Central memory CD4-positive, alpha-beta T cell (primary cell): Measurements from ENCODE around the gene PHC3.
A peak's percentile ranks its signal among the peaks of the same experiment; 100 is the strongest.

Source experiments
- DNase-seq: peaks from one replicate; pipeline ENCODE4 v3.0.0; 2022

Gene PHC3

DNA sequence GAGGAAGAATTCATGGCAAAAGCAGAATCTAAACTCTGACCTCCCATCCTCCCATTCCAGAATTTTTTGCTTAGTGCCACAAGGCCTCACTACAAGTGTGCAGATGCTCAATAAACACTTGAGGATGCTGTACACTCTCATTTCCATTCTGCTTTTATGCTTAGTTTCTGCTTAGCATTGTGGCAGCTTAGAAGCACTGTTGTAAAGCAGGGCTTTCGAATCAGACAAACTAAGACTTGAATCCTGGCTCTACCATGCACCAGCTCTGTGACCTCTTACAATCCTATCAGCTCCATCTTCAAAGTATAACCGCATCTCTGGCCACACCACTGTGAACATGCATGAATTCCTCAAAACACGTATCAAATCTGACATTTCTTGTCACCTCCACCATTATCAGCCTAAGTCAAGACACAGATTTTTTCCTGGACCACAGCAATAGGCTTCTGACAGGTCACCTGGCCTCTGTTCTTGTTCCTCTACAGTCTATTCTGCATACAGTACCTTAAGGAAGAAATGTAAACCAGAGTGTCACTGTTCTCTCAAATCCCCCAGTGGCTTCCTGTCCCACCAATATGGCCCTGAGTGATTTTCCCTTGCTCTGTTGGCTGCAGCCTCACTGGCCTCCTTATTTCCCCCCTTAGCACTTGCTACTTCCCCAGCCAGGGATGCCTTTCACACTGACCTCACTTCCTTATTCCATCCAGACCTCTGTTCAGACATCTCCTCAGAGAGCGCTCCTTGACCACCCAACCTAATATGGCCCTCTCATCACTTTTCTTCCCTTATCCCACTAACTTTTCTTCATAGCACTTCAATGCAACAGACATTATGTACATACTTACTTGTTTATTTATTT, 8.1 kb upstream of the PHC3 start:
- DNase-seq = no peak

DNA sequence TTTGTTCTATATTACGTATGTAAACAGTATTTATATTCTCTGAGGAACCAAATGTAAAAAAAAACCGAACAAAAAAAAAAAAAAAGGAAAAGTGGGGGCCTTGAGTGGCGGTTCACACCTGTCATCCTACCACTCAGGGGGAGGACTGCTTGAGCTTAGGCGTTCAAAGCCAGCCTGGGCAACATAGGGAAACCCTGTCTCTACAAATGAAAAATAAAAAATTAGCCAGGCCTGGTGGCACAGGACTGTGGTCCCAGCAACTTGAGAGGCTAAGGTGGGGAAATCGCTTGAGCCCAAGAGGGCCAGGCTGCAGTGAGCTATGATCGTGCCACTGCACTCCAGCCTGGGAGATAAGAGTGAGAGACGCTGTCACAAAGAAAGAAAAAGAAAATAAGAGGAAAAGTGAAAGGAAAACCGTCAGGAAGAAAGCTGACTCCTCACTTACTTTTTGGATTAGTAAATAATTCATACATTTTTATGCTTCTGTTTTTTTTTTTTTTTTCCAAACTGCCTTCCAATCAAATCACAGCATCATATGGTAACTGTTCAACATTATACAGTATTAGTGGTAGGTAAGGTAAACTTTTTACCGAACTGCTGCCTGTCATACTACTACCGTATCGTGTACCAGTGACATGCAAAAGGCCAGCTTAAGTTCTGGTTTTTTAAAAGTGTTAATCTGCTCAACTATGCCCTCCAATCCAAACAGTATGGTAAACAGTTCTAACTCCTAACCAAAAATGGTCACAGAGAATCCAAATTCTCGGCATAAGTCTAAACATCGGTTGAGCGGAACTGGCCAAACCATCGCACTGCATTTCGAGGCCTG, 1.2 kb downstream of the PHC3 start:
- peak; percentile 8 for DNase-seq

GRCh38 chr3:170179432-170179831, 2.1 kb downstream of the PHC3 start:
- DNase-seq = no peak

DNA sequence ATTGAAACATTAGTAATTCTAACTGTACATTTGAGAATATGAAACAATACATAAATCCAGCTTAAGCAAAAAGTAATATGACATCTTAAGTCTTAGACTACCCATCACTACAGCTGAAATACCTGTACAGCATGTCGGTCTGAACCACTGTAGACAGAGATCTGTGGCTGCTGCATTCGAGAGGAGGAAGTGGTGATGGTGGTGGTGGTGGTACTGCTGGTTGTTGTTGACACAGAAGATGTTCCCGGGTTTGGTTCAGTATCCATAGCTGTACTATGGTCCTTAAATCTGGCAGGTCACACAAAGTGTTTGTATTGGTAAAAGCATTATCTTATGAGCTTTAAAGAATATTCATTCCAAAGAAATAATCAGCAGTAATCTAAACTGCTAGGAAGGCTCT, 2.9 kb downstream of the PHC3 start:
- DNase-seq = peak; percentile 72

GRCh38 chr3:170171563-170171962, 10.0 kb downstream of the PHC3 start:
- DNase-seq = no peak

GRCh38 chr3:170164717-170165116, 16.8 kb downstream of the PHC3 start:
- no peak for DNase-seq

GRCh38 chr3:170163956-170164645, 17.4 kb downstream of the PHC3 start:
- no peak for DNase-seq

DNA sequence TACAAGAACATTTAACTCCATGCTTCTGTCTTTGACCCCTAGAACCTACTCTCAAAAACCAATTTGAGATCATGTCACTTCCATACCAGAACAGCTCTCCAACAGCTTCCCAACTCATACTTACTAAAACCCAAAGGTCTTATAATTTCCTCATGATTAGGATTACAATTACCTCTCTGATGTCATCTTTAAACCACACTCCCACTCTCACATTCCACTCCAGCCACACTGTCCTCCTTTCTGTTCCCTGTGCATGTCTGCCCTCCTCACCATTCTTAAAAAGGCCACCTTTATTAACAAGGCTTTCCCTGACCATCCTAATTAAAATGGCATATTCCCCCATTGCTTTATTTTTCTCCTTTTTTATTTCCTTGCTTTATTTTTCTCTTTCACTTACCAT, 18.9 kb downstream of the PHC3 start:
- no peak for DNase-seq

- DNase-seq = no peak
Observed at GRCh38 chr3:170162052-170162451, 19.5 kb downstream of the PHC3 start.

- no peak for DNase-seq
Observed at GRCh38 chr3:170159933-170160332, 21.6 kb downstream of the PHC3 start.

GRCh38 chr3:170159459-170159858, 22.1 kb downstream of the PHC3 start:
- DNase-seq = no peak

GRCh38 chr3:170155604-170156003, 25.9 kb downstream of the PHC3 start:
- DNase-seq = no peak

DNA sequence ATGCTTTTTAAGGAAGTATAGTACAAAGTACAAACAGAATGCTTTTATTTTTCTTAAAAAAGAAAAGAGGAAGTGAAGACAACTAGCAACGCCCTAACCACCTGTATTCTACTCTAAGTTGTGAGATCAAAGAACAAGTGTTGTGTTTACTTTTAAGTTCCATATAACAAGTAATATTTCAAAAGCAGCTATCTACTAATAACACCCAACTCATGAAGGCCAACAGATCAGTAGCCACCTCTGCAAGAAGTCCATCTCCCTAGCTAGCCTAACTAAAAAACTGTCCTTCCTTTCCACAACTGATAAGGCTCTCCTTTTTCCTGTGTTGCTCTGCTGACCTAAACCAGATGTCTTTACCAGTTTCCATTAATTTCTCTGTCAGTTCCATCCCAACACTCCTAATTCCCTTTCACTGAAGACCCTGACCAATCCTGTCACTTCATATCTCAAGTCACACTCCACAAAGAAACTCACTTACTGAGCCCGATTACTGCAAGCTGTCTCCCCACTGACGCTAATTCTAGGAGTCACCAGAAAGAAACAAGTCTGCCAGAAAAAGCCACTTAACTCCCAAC, 26.9 kb downstream of the PHC3 start:
- DNase-seq = no peak

- DNase-seq = no peak
Observed at GRCh38 chr3:170154084-170154483, 27.4 kb downstream of the PHC3 start.

- DNase-seq = no peak
Observed at GRCh38 chr3:170151536-170151935, 30.0 kb downstream of the PHC3 start.

GRCh38 chr3:170149016-170149415, 32.5 kb downstream of the PHC3 start:
- no peak for DNase-seq

- DNase-seq = no peak
Observed at GRCh38 chr3:170145278-170145677, 36.3 kb downstream of the PHC3 start.

GRCh38 chr3:170144437-170144843, 37.1 kb downstream of the PHC3 start:
- DNase-seq = no peak

- no peak for DNase-seq
Observed at GRCh38 chr3:170142373-170142772, 39.2 kb downstream of the PHC3 start.

DNA sequence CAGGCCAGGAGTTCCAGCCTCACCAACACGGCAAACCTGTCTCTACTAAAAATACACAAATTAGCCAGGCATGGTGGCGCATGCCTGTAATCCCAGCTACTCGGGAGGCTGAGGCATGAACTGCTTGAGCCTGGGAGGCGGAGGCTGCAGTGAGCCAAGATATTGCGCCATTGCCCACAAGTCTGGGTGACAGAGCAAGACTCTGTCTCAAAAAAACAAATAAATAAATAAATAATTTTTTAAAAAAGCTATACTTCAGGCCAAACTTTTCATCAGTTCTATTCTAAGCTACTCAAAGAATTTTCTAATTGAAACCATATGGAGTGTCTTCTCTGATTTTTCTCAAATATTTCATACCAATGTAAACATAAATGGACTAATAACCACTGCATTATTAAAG, 43.5 kb downstream of the PHC3 start:
- no peak for DNase-seq

GRCh38 chr3:170132335-170132734, 49.2 kb downstream of the PHC3 start:
- DNase-seq = no peak

DNA sequence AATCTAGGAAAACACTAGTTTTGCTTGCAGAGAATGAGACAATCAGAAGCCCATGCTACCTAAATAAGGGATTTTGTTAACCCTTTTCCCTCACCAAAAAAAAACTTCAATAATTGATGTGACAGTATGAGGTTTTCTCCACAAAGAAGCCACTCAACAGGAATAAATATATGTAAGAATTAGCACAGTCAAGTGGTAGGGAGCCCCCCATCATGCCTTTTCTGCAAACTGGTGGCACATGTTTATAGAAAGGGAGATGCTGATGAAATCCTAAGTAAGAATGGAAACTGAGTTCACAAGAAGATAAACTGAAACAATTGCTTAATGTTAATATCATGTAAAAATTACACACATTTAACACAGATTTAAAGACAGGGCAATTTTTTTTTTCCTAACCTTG, 51.0 kb downstream of the PHC3 start:
- no peak for DNase-seq

GRCh38 chr3:170128977-170129431, 52.5 kb downstream of the PHC3 start:
- DNase-seq = no peak
